ENCODE data around the gene OOSP2. TPM values are rescaled to one million over a fixed set of nuclear protein-coding genes. Genes with fewer than 3 reads are reported as not detected.

The OOSP2 gene
- total RNA-seq, 6 experiments from 2014 or later, result not detected

DNA sequence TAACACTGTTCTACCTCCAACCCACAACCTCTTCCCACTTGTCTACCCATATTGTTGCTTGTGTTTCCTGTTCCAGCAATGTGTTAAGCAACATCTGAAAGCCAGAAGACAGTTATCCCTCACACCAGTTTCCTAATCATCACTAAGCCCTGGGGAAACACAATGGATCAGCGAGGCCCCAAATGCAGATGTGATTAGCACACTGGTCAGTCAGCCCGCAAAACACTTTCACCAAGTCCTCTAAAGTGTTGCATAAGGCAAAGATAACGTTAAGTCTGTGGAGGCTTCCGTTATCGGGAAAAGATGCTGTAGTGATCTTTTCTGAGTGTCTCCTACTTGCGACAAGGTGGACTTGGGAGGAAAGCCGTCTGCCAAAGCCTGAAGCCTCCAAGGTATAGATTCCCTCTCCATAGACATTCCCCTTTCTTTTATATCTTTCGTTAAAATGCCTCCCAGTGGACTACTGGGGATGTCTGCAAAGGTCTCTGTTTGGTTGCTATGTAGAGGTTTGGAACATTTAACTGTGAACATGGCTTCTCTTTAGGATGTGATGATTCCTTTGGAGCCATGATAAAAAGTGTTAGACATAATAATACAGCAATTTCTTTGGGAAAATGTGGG, 16.2 kb downstream of the OOSP2 start, which contains the start of gene MS4A3:
Gene MS4A3 (plus strand): TSS at position 317 of the 621 bp plus-strand sequence. CDS start 4,496 bp downstream, outside the sequence.
- no peaks in the 10 kb centered on the region for H3K36me3 Mint-ChIP-seq (ENCODE audit: low read depth)
- no peaks in the 10 kb centered on the region for H3K4me1 Mint-ChIP-seq (ENCODE audit: low read depth)
- no peak within 1 kb of the TSS for H3K27ac Mint-ChIP-seq
- peaks cover 2% of the 10 kb centered on the region for H3K27me3 Mint-ChIP-seq (ENCODE audit: insufficient read depth)
- no peak within 1 kb of the TSS for H3K4me3 Mint-ChIP-seq
- TF ChIP-seq, protein P1, sequence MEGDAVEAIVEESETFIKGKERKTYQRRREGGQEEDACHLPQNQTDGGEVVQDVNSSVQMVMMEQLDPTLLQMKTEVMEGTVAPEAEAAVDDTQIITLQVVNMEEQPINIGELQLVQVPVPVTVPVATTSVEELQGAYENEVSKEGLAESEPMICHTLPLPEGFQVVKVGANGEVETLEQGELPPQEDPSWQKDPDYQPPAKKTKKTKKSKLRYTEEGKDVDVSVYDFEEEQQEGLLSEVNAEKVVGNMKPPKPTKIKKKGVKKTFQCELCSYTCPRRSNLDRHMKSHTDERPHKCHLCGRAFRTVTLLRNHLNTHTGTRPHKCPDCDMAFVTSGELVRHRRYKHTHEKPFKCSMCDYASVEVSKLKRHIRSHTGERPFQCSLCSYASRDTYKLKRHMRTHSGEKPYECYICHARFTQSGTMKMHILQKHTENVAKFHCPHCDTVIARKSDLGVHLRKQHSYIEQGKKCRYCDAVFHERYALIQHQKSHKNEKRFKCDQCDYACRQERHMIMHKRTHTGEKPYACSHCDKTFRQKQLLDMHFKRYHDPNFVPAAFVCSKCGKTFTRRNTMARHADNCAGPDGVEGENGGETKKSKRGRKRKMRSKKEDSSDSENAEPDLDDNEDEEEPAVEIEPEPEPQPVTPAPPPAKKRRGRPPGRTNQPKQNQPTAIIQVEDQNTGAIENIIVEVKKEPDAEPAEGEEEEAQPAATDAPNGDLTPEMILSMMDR (IDR thresholded peaks at IDR 0.05), result no peak
- H3K9me3 Mint-ChIP-seq, result peaks cover 13% of the 10 kb centered on the region; the same call in 1 of the 2 replicates
- DNase-seq, result no peak

DNA sequence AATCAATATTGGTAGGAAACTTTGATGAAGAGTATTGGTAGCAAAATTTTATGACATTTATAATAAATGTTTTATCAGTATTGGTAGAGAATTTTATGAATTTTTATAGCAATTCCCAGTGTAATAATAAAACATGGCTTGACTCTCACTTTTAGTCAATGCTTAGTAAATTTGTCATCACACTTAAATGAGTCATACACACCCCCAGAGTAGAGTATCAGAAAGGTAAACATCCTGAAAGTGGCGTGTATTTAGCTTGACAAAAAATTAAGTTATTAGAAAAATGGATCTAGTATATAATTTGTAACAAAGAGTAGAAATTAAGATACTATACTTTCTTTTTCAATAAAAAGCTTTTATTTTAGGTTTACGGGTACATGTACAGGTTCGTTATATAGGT, 18.8 kb downstream of the OOSP2 start:
- no peaks in the 10 kb centered on the region for H3K36me3 Mint-ChIP-seq (ENCODE audit: low read depth)
- peaks cover 19% of the 10 kb centered on the region; the same call in 1 of the 2 replicates for H3K9me3 Mint-ChIP-seq
- no peaks in the 10 kb centered on the region for H3K4me1 Mint-ChIP-seq (ENCODE audit: low read depth)
- no peak overlapping the region for H3K27ac Mint-ChIP-seq
- DNase-seq, result no peak
- no peak overlapping the region for H3K4me3 Mint-ChIP-seq
- peaks cover 2% of the 10 kb centered on the region for H3K27me3 Mint-ChIP-seq (ENCODE audit: insufficient read depth)
- TF ChIP-seq, protein P1 (IDR thresholded peaks at IDR 0.05), result no peak

DNA sequence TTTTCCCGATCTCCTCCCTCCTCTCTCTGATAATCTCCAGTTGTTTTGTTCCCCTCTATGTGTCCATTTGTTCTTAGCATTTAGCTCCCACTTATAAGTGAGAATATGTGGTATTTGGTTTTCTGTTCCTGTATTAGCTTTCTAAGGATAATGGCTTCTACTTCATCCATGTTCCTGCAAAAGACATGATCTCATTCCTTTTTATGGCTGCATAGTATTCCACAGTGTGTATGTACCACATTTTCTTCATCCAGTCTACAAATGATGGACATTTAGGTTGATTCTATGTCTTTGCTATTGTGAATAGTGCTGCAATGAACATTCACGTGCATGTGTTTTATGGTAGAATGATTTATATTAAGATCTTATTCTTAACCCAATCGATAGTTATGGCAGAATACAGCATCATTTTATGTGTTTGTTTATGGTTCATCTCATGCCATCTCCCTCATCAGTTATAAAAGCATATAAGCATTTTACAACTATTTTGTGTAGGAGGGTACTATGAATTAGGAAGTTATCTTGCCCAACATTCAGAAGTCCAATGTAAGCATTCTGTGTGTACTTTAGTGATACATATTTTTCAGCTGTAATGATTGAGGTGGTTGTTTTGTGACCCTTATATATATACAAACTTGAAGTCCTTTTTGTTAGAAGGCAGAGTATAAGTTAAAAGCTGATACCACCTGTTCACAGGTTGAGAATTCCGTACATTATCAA, 19.5 kb downstream of the OOSP2 start:
- H3K27ac Mint-ChIP-seq, result no peak overlapping the region
- TF ChIP-seq, protein P1 (IDR thresholded peaks at IDR 0.05), result no peak
- no peak for DNase-seq
- peaks cover 2% of the 10 kb centered on the region for H3K27me3 Mint-ChIP-seq (ENCODE audit: insufficient read depth)
- peaks cover 19% of the 10 kb centered on the region; the same call in 1 of the 2 replicates for H3K9me3 Mint-ChIP-seq
- H3K4me3 Mint-ChIP-seq, result no peak overlapping the region
- H3K36me3 Mint-ChIP-seq (ENCODE audit: low read depth), result no peaks in the 10 kb centered on the region
- H3K4me1 Mint-ChIP-seq (ENCODE audit: low read depth), result no peaks in the 10 kb centered on the region

GRCh38 chr11:60064111-60064510, 23.9 kb downstream of the OOSP2 start:
- TF ChIP-seq, protein P1 (IDR thresholded peaks at IDR 0.05), result no peak
- Mint-ChIP-seq H3K4me3 (no peak overlapping the region), H3K27me3 (ENCODE audit: insufficient read depth) (no peaks in the 10 kb centered on the region), H3K9me3 (peaks cover 14% of the 10 kb centered on the region; the same call in 1 of the 2 replicates), H3K27ac (no peak overlapping the region), H3K4me1 (ENCODE audit: low read depth) (no peaks in the 10 kb centered on the region), H3K36me3 (ENCODE audit: low read depth) (no peaks in the 10 kb centered on the region)
- DNase-seq, result no peak

- H3K27ac Mint-ChIP-seq, result no peak overlapping the region
- no peaks in the 10 kb centered on the region for H3K27me3 Mint-ChIP-seq (ENCODE audit: insufficient read depth)
- TF ChIP-seq, protein P1 (IDR thresholded peaks at IDR 0.05), result no peak
- H3K36me3 Mint-ChIP-seq (ENCODE audit: low read depth), result no peaks in the 10 kb centered on the region
- H3K4me3 Mint-ChIP-seq, result no peak overlapping the region
- H3K9me3 Mint-ChIP-seq, result peaks cover 10% of the 10 kb centered on the region
- no peaks in the 10 kb centered on the region for H3K4me1 Mint-ChIP-seq (ENCODE audit: low read depth)
- DNase-seq, result no peak
Measured at GRCh38 chr11:60065801-60066200, 25.6 kb downstream of the OOSP2 start.
